GM12801 (cell line): ENCODE measurements around the gene MYZAP.

Experiments
- TF ChIP-seq, protein P1 (sequence below): IDR thresholded peaks from one replicate; pipeline ENCODE4 v1.5.1; 2011; ENCODE audit warnings: control low read depth; ENCODE audit not compliant: insufficient read length; ENCODE audit errors: extremely low read depth

MYZAP gene

GRCh38 chr15:57555270-57555669 is 36.4 kb upstream of the MYZAP start:
- TF ChIP-seq, protein P1, sequence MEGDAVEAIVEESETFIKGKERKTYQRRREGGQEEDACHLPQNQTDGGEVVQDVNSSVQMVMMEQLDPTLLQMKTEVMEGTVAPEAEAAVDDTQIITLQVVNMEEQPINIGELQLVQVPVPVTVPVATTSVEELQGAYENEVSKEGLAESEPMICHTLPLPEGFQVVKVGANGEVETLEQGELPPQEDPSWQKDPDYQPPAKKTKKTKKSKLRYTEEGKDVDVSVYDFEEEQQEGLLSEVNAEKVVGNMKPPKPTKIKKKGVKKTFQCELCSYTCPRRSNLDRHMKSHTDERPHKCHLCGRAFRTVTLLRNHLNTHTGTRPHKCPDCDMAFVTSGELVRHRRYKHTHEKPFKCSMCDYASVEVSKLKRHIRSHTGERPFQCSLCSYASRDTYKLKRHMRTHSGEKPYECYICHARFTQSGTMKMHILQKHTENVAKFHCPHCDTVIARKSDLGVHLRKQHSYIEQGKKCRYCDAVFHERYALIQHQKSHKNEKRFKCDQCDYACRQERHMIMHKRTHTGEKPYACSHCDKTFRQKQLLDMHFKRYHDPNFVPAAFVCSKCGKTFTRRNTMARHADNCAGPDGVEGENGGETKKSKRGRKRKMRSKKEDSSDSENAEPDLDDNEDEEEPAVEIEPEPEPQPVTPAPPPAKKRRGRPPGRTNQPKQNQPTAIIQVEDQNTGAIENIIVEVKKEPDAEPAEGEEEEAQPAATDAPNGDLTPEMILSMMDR = no peak

DNA sequence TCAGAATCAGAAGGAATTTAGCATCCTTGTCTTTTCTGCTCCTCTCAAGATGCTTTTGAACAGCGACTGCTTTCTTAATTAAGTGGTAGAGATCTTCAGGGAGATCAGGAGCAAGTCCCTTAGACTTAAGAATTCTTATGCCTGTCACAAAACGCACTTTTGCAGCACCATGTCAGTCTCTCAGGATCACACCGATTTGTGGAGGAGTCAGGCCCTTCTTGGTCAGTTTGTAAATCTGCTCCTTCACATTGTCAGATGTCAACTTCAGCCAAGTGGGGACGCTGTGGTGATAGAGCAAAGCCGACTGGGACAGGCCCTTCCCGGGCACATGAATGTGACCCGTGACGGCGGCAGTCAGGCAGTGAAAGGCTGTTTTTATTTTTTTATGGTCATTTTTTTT is 35.7 kb upstream of the MYZAP start:
- TF ChIP-seq, protein P1 = no peak

DNA sequence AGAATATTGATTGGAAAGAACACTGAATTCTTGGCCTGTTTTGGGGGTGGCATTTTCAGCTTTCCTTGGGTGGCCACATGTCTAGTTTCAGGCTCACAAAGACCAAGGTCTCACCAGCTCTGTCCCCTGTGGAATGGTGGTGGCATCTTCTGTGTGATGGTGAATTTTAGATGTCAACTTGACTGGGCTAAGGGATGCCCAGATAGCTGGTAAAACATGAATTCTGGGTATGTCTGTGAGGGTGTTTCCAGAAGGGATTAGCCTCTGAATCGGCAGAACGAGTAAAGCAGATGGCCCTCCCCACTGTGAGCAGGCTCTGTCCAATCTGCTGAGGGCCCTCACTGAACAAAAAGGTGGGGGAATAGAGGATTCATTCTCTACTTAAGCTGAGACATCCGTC is 34.4 kb upstream of the MYZAP start:
- TF ChIP-seq, protein P1 = no peak

DNA sequence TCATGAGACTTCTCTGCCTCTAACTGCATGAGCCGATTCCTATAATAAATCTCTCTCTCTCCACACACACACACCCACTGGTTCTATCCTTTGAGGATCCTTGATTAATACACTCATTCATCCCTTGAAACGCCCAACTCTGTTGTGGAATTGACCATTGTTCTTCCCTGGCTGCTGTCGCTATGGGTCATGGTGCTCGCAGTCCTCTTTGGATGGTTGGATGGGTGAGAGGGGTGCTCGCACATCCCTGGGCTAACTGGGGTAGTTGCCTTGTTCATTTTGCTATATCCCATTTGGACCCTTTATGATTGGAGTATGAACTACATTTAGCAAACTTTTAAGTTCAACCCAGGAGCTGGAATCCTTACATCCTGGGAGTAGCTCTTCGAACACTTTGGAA is 33.9 kb upstream of the MYZAP start:
- TF ChIP-seq, protein P1 = no peak

- TF ChIP-seq, protein P1 = no peak
These were observed 31.8 kb upstream of the MYZAP start for GRCh38 chr15:57559875-57560274.

DNA sequence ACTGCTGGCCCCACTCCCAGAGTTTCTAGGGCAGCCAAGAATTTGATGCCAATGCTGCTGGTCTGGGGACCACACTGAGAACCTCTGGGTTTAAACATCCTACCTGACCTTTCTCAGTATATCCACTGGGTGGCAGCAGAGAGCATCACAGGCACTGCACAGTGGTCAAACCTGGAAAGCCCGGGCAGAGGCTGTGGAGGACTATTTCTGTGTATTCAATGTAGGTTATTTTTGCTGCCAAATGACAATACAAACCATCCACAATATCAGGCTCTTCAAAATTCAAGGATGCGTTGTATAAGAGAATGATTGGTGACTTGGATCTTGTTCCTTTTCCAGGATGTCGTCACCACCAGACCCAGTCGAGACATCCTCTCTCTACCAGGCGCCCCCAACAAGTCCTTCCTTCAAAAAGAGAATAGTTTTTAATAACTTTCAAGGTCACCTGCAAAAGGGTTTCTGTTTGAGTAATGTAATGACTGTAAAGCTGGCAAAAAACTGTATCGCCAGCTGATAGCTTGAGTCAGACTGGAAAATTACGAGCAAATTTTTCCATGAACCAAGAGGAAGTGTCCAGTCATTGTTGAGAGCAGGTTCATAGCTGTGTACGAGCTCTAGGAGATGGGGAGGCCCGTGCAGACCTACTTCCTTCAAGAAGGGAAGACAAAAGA is 30.5 kb upstream of the MYZAP start:
- TF ChIP-seq, protein P1 = peak; percentile 17

- TF ChIP-seq, protein P1 = no peak
These were observed 29.4 kb upstream of the MYZAP start for GRCh38 chr15:57562196-57562769.

DNA sequence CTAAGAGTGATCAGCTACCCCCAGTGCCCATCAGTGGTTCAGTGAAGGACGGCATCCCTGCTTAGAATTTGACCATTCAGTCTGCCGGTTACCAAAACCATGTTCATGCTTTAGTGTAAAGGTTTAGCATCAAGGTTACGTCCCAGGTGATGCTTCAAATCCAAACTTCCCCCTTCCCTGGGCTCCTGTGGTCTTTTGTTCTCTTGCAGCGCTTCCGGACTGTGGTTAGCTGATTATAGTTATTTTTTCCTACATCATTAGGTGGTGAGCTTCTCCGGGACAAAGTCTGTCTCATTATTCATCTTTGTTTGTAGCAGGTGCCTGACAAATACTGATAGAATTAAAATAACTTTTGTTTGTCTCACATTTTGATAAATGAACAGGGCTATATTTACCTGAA is 28.3 kb upstream of the MYZAP start:
- TF ChIP-seq, protein P1 = no peak
